Liver (tissue), 3 donors: ENCODE measurements around the gene NPTX2.

Experiments used
- EGR1 ChIP-seq, 2 donors: IDR thresholded peaks; 2 replicates each; pipeline ENCODE4 v1.6.1; 2016 to 2018; ENCODE audit warnings: antibody characterized with exemption in 2 of 2, low read depth in 2 of 2
- FOXA2 ChIP-seq: IDR thresholded peaks from 2 replicates; pipeline ENCODE4 v1.6.1; 2016; ENCODE audit warnings: antibody characterized with exemption
- RAD21 ChIP-seq, 2 donors: IDR thresholded peaks; 2 replicates each; pipeline ENCODE4 v1.6.1; 2016; ENCODE audit warnings: antibody characterized with exemption in 2 of 2, mild to moderate bottlenecking in 2 of 2
- YY1 ChIP-seq: IDR thresholded peaks from 2 replicates; pipeline ENCODE4 v1.6.1; 2016; ENCODE audit warnings: antibody characterized with exemption, mild to moderate bottlenecking
- ZBTB33 ChIP-seq: IDR thresholded peaks from 2 replicates; pipeline ENCODE4 v1.6.1; 2016; ENCODE audit warnings: antibody characterized with exemption
- TF ChIP-seq, protein P1 (sequence below): IDR thresholded peaks from 2 replicates; pipeline ENCODE4 v1.6.1; 2016; ENCODE audit warnings: antibody characterized with exemption, mild to moderate bottlenecking
- TF ChIP-seq, protein P2 (sequence below): fragments of 150-350 bp; IDR thresholded peaks from 2 replicates; pipeline ENCODE4 v1.5.1; 2017; ENCODE audit warnings: improper control_type of control experiment, low read depth, low read length; ENCODE audit not compliant: missing input control
- TF ChIP-seq, protein P3 (sequence below): IDR thresholded peaks from 2 replicates; pipeline ENCODE4 v1.6.1; 2016; ENCODE audit warnings: antibody characterized with exemption
- TF ChIP-seq, protein P4 (sequence below): IDR thresholded peaks from 2 replicates; pipeline ENCODE4 v1.6.1; 2016; ENCODE audit warnings: antibody characterized with exemption
- donor health status: healthy.
- donor health status: healthy.

GRCh38 chr7:98613601-98614425, 3.3 kb upstream of the NPTX2 start:
- TF ChIP-seq, protein P1, sequence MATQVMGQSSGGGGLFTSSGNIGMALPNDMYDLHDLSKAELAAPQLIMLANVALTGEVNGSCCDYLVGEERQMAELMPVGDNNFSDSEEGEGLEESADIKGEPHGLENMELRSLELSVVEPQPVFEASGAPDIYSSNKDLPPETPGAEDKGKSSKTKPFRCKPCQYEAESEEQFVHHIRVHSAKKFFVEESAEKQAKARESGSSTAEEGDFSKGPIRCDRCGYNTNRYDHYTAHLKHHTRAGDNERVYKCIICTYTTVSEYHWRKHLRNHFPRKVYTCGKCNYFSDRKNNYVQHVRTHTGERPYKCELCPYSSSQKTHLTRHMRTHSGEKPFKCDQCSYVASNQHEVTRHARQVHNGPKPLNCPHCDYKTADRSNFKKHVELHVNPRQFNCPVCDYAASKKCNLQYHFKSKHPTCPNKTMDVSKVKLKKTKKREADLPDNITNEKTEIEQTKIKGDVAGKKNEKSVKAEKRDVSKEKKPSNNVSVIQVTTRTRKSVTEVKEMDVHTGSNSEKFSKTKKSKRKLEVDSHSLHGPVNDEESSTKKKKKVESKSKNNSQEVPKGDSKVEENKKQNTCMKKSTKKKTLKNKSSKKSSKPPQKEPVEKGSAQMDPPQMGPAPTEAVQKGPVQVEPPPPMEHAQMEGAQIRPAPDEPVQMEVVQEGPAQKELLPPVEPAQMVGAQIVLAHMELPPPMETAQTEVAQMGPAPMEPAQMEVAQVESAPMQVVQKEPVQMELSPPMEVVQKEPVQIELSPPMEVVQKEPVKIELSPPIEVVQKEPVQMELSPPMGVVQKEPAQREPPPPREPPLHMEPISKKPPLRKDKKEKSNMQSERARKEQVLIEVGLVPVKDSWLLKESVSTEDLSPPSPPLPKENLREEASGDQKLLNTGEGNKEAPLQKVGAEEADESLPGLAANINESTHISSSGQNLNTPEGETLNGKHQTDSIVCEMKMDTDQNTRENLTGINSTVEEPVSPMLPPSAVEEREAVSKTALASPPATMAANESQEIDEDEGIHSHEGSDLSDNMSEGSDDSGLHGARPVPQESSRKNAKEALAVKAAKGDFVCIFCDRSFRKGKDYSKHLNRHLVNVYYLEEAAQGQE: peak; percentile 98
- no peak for TF ChIP-seq RAD21 (IDR thresholded peaks at IDR 0.05)
- TF ChIP-seq, protein P2, sequence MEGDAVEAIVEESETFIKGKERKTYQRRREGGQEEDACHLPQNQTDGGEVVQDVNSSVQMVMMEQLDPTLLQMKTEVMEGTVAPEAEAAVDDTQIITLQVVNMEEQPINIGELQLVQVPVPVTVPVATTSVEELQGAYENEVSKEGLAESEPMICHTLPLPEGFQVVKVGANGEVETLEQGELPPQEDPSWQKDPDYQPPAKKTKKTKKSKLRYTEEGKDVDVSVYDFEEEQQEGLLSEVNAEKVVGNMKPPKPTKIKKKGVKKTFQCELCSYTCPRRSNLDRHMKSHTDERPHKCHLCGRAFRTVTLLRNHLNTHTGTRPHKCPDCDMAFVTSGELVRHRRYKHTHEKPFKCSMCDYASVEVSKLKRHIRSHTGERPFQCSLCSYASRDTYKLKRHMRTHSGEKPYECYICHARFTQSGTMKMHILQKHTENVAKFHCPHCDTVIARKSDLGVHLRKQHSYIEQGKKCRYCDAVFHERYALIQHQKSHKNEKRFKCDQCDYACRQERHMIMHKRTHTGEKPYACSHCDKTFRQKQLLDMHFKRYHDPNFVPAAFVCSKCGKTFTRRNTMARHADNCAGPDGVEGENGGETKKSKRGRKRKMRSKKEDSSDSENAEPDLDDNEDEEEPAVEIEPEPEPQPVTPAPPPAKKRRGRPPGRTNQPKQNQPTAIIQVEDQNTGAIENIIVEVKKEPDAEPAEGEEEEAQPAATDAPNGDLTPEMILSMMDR: no peak
- TF ChIP-seq, protein P3, sequence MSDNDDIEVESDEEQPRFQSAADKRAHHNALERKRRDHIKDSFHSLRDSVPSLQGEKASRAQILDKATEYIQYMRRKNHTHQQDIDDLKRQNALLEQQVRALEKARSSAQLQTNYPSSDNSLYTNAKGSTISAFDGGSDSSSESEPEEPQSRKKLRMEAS: no peak
- TF ChIP-seq EGR1 (IDR thresholded peaks at IDR 0.05; ENCODE audit: low read depth in 2 of 2): no peak
- no peak for TF ChIP-seq ZBTB33
- TF ChIP-seq FOXA2: no peak
- TF ChIP-seq YY1: no peak
- TF ChIP-seq, protein P4, sequence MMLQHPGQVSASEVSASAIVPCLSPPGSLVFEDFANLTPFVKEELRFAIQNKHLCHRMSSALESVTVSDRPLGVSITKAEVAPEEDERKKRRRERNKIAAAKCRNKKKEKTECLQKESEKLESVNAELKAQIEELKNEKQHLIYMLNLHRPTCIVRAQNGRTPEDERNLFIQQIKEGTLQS: no peak
